ENCODE data around the gene NINL.

DNA sequence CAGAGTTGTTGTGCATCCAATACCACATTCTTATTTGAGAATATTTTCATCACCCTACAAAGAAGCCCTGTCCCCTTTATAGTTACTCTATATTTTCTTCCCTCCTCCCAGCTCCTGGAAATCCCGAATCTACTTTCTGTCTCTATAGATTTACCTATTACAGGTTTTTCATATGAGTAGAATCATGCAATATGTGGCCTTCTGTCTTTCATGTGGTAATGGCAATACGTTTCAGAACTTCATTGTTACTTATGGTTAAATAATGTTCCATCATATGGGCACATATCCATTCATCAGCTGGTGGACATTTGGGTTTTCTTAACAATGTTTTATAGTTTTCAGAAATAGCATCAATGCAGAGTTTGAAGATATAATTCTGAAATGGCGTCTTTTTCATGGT lies 160.8 kb downstream of the NINL start:
- TF ChIP-seq, protein P1, sequence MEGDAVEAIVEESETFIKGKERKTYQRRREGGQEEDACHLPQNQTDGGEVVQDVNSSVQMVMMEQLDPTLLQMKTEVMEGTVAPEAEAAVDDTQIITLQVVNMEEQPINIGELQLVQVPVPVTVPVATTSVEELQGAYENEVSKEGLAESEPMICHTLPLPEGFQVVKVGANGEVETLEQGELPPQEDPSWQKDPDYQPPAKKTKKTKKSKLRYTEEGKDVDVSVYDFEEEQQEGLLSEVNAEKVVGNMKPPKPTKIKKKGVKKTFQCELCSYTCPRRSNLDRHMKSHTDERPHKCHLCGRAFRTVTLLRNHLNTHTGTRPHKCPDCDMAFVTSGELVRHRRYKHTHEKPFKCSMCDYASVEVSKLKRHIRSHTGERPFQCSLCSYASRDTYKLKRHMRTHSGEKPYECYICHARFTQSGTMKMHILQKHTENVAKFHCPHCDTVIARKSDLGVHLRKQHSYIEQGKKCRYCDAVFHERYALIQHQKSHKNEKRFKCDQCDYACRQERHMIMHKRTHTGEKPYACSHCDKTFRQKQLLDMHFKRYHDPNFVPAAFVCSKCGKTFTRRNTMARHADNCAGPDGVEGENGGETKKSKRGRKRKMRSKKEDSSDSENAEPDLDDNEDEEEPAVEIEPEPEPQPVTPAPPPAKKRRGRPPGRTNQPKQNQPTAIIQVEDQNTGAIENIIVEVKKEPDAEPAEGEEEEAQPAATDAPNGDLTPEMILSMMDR (optimal IDR thresholded peaks at IDR 0.05 in 1 of 3, IDR thresholded peaks at IDR 0.05 in 1 of 3, conservative IDR thresholded peaks at IDR 0.05 in 1 of 3; ENCODE audit: extremely low read depth in 1 of 3, insufficient read depth in 2 of 3, low read length in 3 of 3), result no peak
- TF ChIP-seq EZH2 (IDR thresholded peaks at IDR 0.05; ENCODE audit: low read length), result no peak
